ENCODE results near the gene RBM48.

DNA sequence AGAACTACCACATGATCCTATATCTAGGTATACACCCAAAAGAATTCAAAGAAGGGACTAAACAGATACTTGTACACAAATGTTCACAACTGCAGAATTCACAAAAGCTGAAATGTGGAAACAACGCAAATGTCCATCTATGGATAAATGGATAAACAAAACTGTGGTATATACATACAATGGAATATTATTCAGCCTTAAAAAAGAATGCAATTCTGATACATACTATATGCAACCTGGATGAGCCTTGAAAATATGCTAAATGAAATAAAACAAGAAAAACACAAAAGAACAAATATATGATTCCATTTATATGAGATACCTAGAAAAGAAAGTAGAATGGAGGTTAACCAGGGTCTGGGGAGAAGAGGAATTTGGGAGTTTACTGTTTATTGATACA, 54.4 kb downstream of the RBM48 start:
- TF ChIP-seq, protein P1, sequence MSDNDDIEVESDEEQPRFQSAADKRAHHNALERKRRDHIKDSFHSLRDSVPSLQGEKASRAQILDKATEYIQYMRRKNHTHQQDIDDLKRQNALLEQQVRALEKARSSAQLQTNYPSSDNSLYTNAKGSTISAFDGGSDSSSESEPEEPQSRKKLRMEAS (IDR thresholded peaks at IDR 0.05; ENCODE audit: insufficient read depth, insufficient read length): no peak
- TF ChIP-seq, protein P2, sequence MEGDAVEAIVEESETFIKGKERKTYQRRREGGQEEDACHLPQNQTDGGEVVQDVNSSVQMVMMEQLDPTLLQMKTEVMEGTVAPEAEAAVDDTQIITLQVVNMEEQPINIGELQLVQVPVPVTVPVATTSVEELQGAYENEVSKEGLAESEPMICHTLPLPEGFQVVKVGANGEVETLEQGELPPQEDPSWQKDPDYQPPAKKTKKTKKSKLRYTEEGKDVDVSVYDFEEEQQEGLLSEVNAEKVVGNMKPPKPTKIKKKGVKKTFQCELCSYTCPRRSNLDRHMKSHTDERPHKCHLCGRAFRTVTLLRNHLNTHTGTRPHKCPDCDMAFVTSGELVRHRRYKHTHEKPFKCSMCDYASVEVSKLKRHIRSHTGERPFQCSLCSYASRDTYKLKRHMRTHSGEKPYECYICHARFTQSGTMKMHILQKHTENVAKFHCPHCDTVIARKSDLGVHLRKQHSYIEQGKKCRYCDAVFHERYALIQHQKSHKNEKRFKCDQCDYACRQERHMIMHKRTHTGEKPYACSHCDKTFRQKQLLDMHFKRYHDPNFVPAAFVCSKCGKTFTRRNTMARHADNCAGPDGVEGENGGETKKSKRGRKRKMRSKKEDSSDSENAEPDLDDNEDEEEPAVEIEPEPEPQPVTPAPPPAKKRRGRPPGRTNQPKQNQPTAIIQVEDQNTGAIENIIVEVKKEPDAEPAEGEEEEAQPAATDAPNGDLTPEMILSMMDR (IDR thresholded peaks at IDR 0.05; ENCODE audit: extremely low read depth in 1 of 2, insufficient read depth in 1 of 2, low read depth in 1 of 2, low read length in 2 of 2): no peak
